ENCODE results near the gene TNFRSF1B.

The TNFRSF1B gene

DNA sequence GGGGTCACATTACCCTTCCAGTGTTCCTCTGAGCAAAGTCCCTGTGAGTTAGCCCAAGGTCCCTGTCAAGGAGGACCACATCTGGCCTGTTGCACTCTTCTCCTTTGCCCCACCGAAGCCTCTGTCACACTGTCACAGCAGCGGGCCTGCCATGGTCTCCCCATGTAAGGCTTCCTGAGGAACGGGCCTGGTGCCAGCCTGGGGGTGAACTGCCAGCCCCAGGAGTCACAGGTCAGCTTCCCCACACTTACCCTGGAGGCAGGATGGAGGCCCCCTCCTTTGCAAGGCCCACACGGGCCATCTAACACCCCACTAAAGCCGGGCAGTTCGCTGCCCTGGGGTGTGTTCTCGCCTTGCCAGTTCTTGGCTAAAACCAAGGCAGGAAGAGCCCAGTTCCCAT lies 14.1 kb downstream of the TNFRSF1B start:
- no peak overlapping the region for H3K27ac ChIP-seq (ENCODE audit: extremely low read depth, low read depth, low read length)
- no peak for TF ChIP-seq IKZF3 (tag by site-specific recombination; IDR thresholded peaks at IDR 0.05)
- TF ChIP-seq SCRT2 (tag by site-specific recombination; IDR thresholded peaks at IDR 0.05), result no peak
- TF ChIP-seq ZNF23 (tag by site-specific recombination; IDR thresholded peaks at IDR 0.05; ENCODE audit: borderline replicate concordance), result no peak
- no peak for TF ChIP-seq ZNF311 (tag by site-specific recombination; IDR thresholded peaks at IDR 0.05; ENCODE audit: borderline replicate concordance)
- no peak for TF ChIP-seq ZNF10 (tag by site-specific recombination; IDR thresholded peaks at IDR 0.05)
- TF ChIP-seq ZNF654 (tag by site-specific recombination; IDR thresholded peaks at IDR 0.05; ENCODE audit: low read depth), result no peak
- no peak for TF ChIP-seq ZNF112 (tag by site-specific recombination; IDR thresholded peaks at IDR 0.05)
- no peak for TF ChIP-seq ZNF837 (tag by site-specific recombination; IDR thresholded peaks at IDR 0.05)
- TF ChIP-seq, protein P1, sequence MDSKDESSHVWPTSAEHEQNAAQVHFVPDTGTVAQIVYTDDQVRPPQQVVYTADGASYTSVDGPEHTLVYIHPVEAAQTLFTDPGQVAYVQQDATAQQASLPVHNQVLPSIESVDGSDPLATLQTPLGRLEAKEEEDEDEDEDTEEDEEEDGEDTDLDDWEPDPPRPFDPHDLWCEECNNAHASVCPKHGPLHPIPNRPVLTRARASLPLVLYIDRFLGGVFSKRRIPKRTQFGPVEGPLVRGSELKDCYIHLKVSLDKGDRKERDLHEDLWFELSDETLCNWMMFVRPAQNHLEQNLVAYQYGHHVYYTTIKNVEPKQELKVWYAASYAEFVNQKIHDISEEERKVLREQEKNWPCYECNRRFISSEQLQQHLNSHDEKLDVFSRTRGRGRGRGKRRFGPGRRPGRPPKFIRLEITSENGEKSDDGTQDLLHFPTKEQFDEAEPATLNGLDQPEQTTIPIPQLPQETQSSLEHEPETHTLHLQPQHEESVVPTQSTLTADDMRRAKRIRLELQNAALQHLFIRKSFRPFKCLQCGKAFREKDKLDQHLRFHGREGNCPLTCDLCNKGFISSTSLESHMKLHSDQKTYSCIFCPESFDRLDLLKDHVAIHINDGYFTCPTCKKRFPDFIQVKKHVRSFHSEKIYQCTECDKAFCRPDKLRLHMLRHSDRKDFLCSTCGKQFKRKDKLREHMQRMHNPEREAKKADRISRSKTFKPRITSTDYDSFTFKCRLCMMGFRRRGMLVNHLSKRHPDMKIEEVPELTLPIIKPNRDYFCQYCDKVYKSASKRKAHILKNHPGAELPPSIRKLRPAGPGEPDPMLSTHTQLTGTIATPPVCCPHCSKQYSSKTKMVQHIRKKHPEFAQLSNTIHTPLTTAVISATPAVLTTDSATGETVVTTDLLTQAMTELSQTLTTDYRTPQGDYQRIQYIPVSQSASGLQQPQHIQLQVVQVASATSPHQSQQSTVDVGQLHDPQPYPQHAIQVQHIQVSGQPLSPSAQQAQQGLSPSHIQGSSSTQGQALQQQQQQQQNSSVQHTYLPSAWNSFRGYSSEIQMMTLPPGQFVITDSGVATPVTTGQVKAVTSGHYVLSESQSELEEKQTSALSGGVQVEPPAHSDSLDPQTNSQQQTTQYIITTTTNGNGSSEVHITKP (tag by site-specific recombination; IDR thresholded peaks at IDR 0.05), result no peak
- no peak for TF ChIP-seq ZNF629 (tag by site-specific recombination; IDR thresholded peaks at IDR 0.05)
- TF ChIP-seq BCL11A (tag by site-specific recombination; IDR thresholded peaks at IDR 0.05; ENCODE audit: low read depth), result no peak
- TF ChIP-seq ZNF121 (tag by site-specific recombination; IDR thresholded peaks at IDR 0.05), result no peak
- TF ChIP-seq, protein P2, sequence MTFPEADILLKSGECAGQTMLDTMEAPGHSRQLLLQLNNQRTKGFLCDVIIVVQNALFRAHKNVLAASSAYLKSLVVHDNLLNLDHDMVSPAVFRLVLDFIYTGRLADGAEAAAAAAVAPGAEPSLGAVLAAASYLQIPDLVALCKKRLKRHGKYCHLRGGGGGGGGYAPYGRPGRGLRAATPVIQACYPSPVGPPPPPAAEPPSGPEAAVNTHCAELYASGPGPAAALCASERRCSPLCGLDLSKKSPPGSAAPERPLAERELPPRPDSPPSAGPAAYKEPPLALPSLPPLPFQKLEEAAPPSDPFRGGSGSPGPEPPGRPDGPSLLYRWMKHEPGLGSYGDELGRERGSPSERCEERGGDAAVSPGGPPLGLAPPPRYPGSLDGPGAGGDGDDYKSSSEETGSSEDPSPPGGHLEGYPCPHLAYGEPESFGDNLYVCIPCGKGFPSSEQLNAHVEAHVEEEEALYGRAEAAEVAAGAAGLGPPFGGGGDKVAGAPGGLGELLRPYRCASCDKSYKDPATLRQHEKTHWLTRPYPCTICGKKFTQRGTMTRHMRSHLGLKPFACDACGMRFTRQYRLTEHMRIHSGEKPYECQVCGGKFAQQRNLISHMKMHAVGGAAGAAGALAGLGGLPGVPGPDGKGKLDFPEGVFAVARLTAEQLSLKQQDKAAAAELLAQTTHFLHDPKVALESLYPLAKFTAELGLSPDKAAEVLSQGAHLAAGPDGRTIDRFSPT (tag by site-specific recombination; IDR thresholded peaks at IDR 0.05), result no peak
- TF ChIP-seq, protein P3, sequence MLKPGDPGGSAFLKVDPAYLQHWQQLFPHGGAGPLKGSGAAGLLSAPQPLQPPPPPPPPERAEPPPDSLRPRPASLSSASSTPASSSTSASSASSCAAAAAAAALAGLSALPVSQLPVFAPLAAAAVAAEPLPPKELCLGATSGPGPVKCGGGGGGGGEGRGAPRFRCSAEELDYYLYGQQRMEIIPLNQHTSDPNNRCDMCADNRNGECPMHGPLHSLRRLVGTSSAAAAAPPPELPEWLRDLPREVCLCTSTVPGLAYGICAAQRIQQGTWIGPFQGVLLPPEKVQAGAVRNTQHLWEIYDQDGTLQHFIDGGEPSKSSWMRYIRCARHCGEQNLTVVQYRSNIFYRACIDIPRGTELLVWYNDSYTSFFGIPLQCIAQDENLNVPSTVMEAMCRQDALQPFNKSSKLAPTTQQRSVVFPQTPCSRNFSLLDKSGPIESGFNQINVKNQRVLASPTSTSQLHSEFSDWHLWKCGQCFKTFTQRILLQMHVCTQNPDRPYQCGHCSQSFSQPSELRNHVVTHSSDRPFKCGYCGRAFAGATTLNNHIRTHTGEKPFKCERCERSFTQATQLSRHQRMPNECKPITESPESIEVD (tag by site-specific recombination; IDR thresholded peaks at IDR 0.05), result no peak
- no peak for TF ChIP-seq ZNF132 (tag by site-specific recombination; IDR thresholded peaks at IDR 0.05; ENCODE audit: borderline replicate concordance)
- TF ChIP-seq ZNF248 (tag by site-specific recombination; IDR thresholded peaks at IDR 0.05), result no peak
- no peak overlapping the region for H3K4me3 ChIP-seq (ENCODE audit: low read depth, low read length)
- POLR2A ChIA-PET, result no interaction called here
- H3K9me3 ChIP-seq (ENCODE audit: control insufficient read depth, insufficient read depth, low read depth, low read length), result no peaks in the 10 kb centered on the region
- no peaks in the 10 kb centered on the region for H3K36me3 ChIP-seq (ENCODE audit: control insufficient read depth in 2 of 2, insufficient read depth in 1 of 2, low read length in 2 of 2)
- CTCF ChIA-PET, result no interaction called here
- H3K4me1 ChIP-seq (ENCODE audit: control insufficient read depth, insufficient read depth, low read length), result no peaks in the 10 kb centered on the region

DNA sequence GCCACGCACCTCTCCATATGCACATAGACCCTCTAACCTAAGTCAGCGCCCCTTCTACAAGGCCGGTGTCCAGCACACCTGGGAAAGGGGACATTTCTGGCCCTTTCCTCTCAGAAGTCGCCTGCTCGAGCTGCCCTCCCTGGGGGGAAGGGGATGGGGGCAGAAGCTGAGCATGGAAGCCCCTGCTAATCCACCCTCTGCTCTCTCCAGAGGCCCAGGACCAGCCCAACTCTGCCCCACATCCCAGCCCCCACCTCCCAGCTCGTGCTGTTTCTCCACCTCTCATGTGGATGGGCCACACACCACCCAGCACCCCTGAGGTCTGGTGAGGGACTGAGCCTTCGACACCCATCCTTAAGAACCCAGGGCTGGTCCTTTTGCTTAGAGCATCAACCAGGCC lies 14.8 kb downstream of the TNFRSF1B start:
- Histone ChIP-seq H3K36me3 (ENCODE audit: control insufficient read depth in 2 of 2, insufficient read depth in 1 of 2, low read length in 2 of 2) (no peaks in the 10 kb centered on the region), H3K9me3 (ENCODE audit: control insufficient read depth, insufficient read depth, low read depth, low read length) (no peaks in the 10 kb centered on the region), H3K4me1 (ENCODE audit: control insufficient read depth, insufficient read depth, low read length) (no peaks in the 10 kb centered on the region), H3K4me3 (ENCODE audit: low read depth, low read length) (no peak overlapping the region), H3K27ac (ENCODE audit: extremely low read depth, low read depth, low read length) (no peak overlapping the region)
- ChIA-PET POLR2A (no interaction called here), CTCF (no interaction called here)
- TF ChIP-seq, protein P4, sequence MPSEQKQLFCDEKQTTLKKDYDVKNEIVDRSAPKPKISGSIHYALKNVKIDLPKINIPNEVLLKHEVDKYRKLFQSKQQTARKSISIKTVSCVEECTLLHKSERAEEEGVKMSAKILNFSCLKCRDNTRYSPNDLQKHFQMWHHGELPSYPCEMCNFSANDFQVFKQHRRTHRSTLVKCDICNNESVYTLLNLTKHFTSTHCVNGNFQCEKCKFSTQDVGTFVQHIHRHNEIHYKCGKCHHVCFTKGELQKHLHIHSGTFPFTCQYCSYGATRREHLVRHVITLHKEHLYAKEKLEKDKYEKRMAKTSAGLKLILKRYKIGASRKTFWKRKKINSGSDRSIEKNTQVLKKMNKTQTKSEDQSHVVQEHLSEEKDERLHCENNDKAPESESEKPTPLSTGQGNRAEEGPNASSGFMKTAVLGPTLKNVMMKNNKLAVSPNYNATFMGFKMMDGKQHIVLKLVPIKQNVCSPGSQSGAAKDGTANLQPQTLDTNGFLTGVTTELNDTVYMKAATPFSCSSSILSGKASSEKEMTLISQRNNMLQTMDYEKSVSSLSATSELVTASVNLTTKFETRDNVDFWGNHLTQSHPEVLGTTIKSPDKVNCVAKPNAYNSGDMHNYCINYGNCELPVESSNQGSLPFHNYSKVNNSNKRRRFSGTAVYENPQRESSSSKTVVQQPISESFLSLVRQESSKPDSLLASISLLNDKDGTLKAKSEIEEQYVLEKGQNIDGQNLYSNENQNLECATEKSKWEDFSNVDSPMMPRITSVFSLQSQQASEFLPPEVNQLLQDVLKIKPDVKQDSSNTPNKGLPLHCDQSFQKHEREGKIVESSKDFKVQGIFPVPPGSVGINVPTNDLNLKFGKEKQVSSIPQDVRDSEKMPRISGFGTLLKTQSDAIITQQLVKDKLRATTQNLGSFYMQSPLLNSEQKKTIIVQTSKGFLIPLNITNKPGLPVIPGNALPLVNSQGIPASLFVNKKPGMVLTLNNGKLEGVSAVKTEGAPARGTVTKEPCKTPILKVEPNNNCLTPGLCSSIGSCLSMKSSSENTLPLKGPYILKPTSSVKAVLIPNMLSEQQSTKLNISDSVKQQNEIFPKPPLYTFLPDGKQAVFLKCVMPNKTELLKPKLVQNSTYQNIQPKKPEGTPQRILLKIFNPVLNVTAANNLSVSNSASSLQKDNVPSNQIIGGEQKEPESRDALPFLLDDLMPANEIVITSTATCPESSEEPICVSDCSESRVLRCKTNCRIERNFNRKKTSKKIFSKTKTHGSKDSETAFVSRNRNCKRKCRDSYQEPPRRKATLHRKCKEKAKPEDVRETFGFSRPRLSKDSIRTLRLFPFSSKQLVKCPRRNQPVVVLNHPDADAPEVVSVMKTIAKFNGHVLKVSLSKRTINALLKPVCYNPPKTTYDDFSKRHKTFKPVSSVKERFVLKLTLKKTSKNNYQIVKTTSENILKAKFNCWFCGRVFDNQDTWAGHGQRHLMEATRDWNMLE (tag by site-specific recombination; conservative IDR thresholded peaks at IDR 0.05; ENCODE audit: low read depth), result no peak
- no peak for TF ChIP-seq ZNF335 (tag by site-specific recombination; conservative IDR thresholded peaks at IDR 0.05)
- TF ChIP-seq, protein P5, sequence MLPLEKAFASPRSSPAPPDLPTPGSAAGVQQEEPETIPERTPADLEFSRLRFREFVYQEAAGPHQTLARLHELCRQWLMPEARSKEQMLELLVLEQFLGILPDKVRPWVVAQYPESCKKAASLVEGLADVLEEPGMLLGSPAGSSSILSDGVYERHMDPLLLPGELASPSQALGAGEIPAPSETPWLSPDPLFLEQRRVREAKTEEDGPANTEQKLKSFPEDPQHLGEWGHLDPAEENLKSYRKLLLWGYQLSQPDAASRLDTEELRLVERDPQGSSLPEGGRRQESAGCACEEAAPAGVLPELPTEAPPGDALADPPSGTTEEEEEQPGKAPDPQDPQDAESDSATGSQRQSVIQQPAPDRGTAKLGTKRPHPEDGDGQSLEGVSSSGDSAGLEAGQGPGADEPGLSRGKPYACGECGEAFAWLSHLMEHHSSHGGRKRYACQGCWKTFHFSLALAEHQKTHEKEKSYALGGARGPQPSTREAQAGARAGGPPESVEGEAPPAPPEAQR (tag by site-specific recombination; IDR thresholded peaks at IDR 0.05), result no peak
- no peak for TF ChIP-seq ZNF791 (tag by site-specific recombination; IDR thresholded peaks at IDR 0.05)
- TF ChIP-seq ZNF155 (tag by site-specific recombination; IDR thresholded peaks at IDR 0.05), result no peak
- TF ChIP-seq ZNF501 (tag by site-specific recombination; IDR thresholded peaks at IDR 0.05), result no peak
- TF ChIP-seq ZNF157 (tag by site-specific recombination; IDR thresholded peaks at IDR 0.05), result no peak

Data from HEK293 (cell line).